NB4 (cell line): ENCODE data around the gene UBAP2.

Experiments used
- DNase-seq: peaks from one replicate; pipeline ENCODE4 v3.0.0; 2010; ENCODE audit warnings: low read depth
- H3K4me3 ChIP-seq: one replicate; pipeline ENCODE4 v1.5.1; 2011; ENCODE audit warnings: mild to moderate bottlenecking, low read depth, low read length, moderate library complexity
- CTCF ChIP-seq: IDR thresholded peaks from one replicate; pipeline ENCODE4 v1.5.1; 2012; ENCODE audit warnings: low read depth, low read length
- MAX ChIP-seq: IDR thresholded peaks from 2 replicates; pipeline ENCODE4 v1.6.1; 2011; ENCODE audit warnings: low read depth, low read length
- MYC ChIP-seq: IDR thresholded peaks from 2 replicates; pipeline ENCODE4 v1.6.1; 2011; ENCODE audit warnings: low read depth, low read length
- POLR2A ChIP-seq: IDR thresholded peaks from 2 replicates; pipeline ENCODE4 v1.6.1; 2011; ENCODE audit warnings: mild to moderate bottlenecking; ENCODE audit not compliant: insufficient read length; ENCODE audit errors: extremely low read depth

The UBAP2 gene

GRCh38 chr9:33923998-33924701, 124.5 kb downstream of the UBAP2 start:
- H3K4me3 ChIP-seq, result no peak overlapping the region
- TF ChIP-seq POLR2A (no peak), MYC (no peak), CTCF (no peak), MAX (no peak)
- no peak for DNase-seq

- no peak for TF ChIP-seq MYC
- TF ChIP-seq CTCF, result no peak
- no peak for TF ChIP-seq MAX
- no peak for TF ChIP-seq POLR2A
- no peak overlapping the region for H3K4me3 ChIP-seq
- DNase-seq, result no peak
Measured at GRCh38 chr9:33923079-33923478, 125.6 kb downstream of the UBAP2 start.

- no peak overlapping the region for H3K4me3 ChIP-seq
- peak; percentile 69 for DNase-seq
Measured at GRCh38 chr9:33921967-33922895, 126.5 kb downstream of the UBAP2 start.

GRCh38 chr9:33919276-33919897, 129.3 kb downstream of the UBAP2 start:
- no peak for DNase-seq
- TF ChIP-seq MAX (no peak), MYC (no peak), POLR2A (no peak), CTCF (no peak)
- H3K4me3 ChIP-seq, result no peak overlapping the region

More at GRCh38 chr9:33921967-33922895, 126.5 kb downstream of the UBAP2 start:
- TF ChIP-seq POLR2A (no peak), CTCF (peak; percentile 99)

- no peak for TF ChIP-seq CTCF
- TF ChIP-seq MAX, result no peak
- no peak for TF ChIP-seq MYC
- TF ChIP-seq POLR2A, result no peak
- DNase-seq, result no peak
- H3K4me3 ChIP-seq, result no peak overlapping the region
Measured at GRCh38 chr9:33917036-33917435, 131.7 kb downstream of the UBAP2 start.
